B cell (primary cell): Measurements from ENCODE around the gene TMEM106B.

Experiments
- CTCF ChIP-seq: fragments of 200-600 bp; IDR thresholded peaks from one replicate; pipeline ENCODE4 v1.8.0; 2022; ENCODE audit warnings: antibody characterized with exemption, mild to moderate bottlenecking
- EZH2 ChIP-seq: IDR thresholded peaks from 2 replicates; pipeline ENCODE4 v1.6.1; 2012; ENCODE audit warnings: borderline replicate concordance, low read depth, mild to moderate bottlenecking, moderate library complexity, low read length; ENCODE audit not compliant: insufficient read depth, poor library complexity, severe bottlenecking

- TF ChIP-seq CTCF (no peak), EZH2 (no peak)
Measured at GRCh38 chr7:12239806-12240205, 28.7 kb downstream of the TMEM106B start.
